Endothelial cell of umbilical vein (primary cell): ENCODE measurements around the gene C1orf35. TPM values are rescaled to one million over a fixed set of nuclear protein-coding genes. Genes with fewer than 3 reads are reported as not detected.

Experiments used
- BruUV-seq: library from RNA; stranded (reverse); fragments of 400-500 nt; replicated peaks from 2 replicates; lab custom pipeline; 2021; lab: Mats Ljungman, UMichigan
- CTCF ChIA-PET: fragments of 300-600, 350-600 bp; sonication (Branson Sonifier 250); formaldehyde crosslinking; loops from one replicate; lab custom pipeline; 2021; ENCODE audit warnings: antibody characterized with exemption, inconsistent platforms; lab: Charles Lee
- POLR2A ChIA-PET: fragments of 300-600, 350-600 bp; sonication (Branson Sonifier 250); formaldehyde crosslinking; loops from one replicate; lab custom pipeline; 2021; ENCODE audit warnings: antibody characterized with exemption, inconsistent platforms; lab: Charles Lee
- DNase-seq: peaks from one replicate; pipeline ENCODE4 v3.0.0-alpha.2; 2011; ENCODE audit warnings: low read depth, low spot score
- FAIRE-seq: peaks from 2 replicates; lab custom pipeline; 2011; peaks lifted over from hg19 to GRCh38; lab: Jason Lieb, UNC
- H2AFZ ChIP-seq: 2 replicates; pipeline ENCODE4 v1.6.0; 2012; ENCODE audit warnings: low read depth, low read length, control low read depth, inconsistent platforms
- H3K27ac ChIP-seq: 2 replicates; pipeline ENCODE4 v1.5.1; 2011; ENCODE audit warnings: low read depth, mild to moderate bottlenecking, control low read depth, low read length, moderate library complexity; ENCODE audit not compliant: insufficient read depth
- H3K27me3 ChIP-seq, 2 experiments: 2 replicates each; pipeline versions ENCODE4 v1.6.0 to v1.6.1; 2011; ENCODE audit warnings: low read length in 2 of 2, mixed read lengths in 1 of 2; ENCODE audit not compliant: control insufficient read depth in 2 of 2, insufficient read depth in 2 of 2
- H3K36me3 ChIP-seq, 2 experiments: 2 replicates in 1 of 2; 3 replicates in 1 of 2; pipeline ENCODE4 v1.5.1; 2011; ENCODE audit warnings: low read length in 2 of 2, mild to moderate bottlenecking in 1 of 2, moderate library complexity in 1 of 2; ENCODE audit not compliant: control insufficient read depth in 2 of 2, insufficient read depth in 2 of 2; ENCODE audit errors: extremely low read depth in 1 of 2
- H3K4me1 ChIP-seq: 3 replicates; pipeline ENCODE4 v1.5.1; 2011; ENCODE audit warnings: mild to moderate bottlenecking, low read length; ENCODE audit not compliant: control insufficient read depth, insufficient read depth; ENCODE audit errors: extremely low read depth
- H3K4me2 ChIP-seq: 2 replicates; pipeline ENCODE4 v1.6.1; 2011; ENCODE audit warnings: low read length, control low read depth, mixed read lengths; ENCODE audit not compliant: insufficient read depth
- H3K4me3 ChIP-seq, 3 experiments: fragments of 200-600 bp in 1 of 3; sonication (generic), shearing (Covaris generic) in 1 of 3; replicated peaks in 1 of 3; 2 replicates each; pipeline ENCODE4 v1.5.1; 2011 to 2016; ENCODE audit warnings: control low read depth in 3 of 3, low read length in 3 of 3, mild to moderate bottlenecking in 2 of 3, inconsistent platforms in 1 of 3, low read depth in 1 of 3, moderate library complexity in 1 of 3; ENCODE audit not compliant: insufficient read depth in 1 of 3
- H3K79me2 ChIP-seq: 2 replicates; pipeline ENCODE4 v1.6.0; 2012; ENCODE audit warnings: low read length, inconsistent platforms; ENCODE audit not compliant: control insufficient read depth, insufficient read depth
- H3K9ac ChIP-seq: replicated peaks from 2 replicates; pipeline ENCODE3; 2011; ENCODE audit warnings: low read length, control low read depth; ENCODE audit not compliant: insufficient read depth; ENCODE audit errors: extremely low read depth
- H3K9me1 ChIP-seq: replicated peaks from 3 replicates; pipeline ENCODE4 v1.6.0; 2011; ENCODE audit warnings: mild to moderate bottlenecking, low read length; ENCODE audit not compliant: control insufficient read depth, insufficient read depth; ENCODE audit errors: extremely low read depth
- H3K9me3 ChIP-seq: replicated peaks from 2 replicates; pipeline ENCODE4 v1.5.1; 2012; ENCODE audit warnings: low read length, inconsistent platforms; ENCODE audit not compliant: control insufficient read depth, insufficient read depth
- H4K20me1 ChIP-seq: replicated peaks from 2 replicates; pipeline ENCODE3; 2011; ENCODE audit warnings: mild to moderate bottlenecking, low read length; ENCODE audit not compliant: control insufficient read depth, insufficient read depth; ENCODE audit errors: extremely low read depth
- EZH2 ChIP-seq: IDR thresholded peaks from 2 replicates; pipeline ENCODE4 v1.6.1; 2012; ENCODE audit warnings: borderline replicate concordance, low read depth, mild to moderate bottlenecking, moderate library complexity, low read length, inconsistent platforms; ENCODE audit not compliant: severe bottlenecking
- GATA2 ChIP-seq: IDR thresholded peaks from 2 replicates; pipeline ENCODE4 v1.7.0; 2011; ENCODE audit warnings: low read depth, mild to moderate bottlenecking, moderate library complexity, mixed read lengths, low read length; ENCODE audit not compliant: insufficient read length, insufficient read depth
- JUN ChIP-seq: IDR thresholded peaks from 2 replicates; pipeline ENCODE4 v1.6.1; 2011; ENCODE audit warnings: borderline replicate concordance, low read depth; ENCODE audit not compliant: insufficient read length, insufficient read depth
- MYC ChIP-seq: IDR thresholded peaks from one replicate; pipeline ENCODE4 v1.6.1; 2011; ENCODE audit warnings: mild to moderate bottlenecking, low read depth, low read length
- POLR2A ChIP-seq: IDR thresholded peaks from 2 replicates; pipeline ENCODE4 v1.6.1; 2012; ENCODE audit warnings: low read depth, mild to moderate bottlenecking, control low read depth, low read length
- dilution Hi-C: fragments of 300-500 bp; cut with MboI; formaldehyde crosslinking; loops from one replicate; pipeline ENCODE4 v1.15.0; 2019; ENCODE audit warnings: low sequenced_read_pairs; ENCODE audit not compliant: extremely low pct_ligation_motif_present
- intact Hi-C: fragments of 100-400 bp; cut with micrococcal nuclease; formaldehyde crosslinking; loops from one replicate; pipeline ENCODE4 v1.10.0; 2022
- polyA plus RNA-seq, 4 experiments: library from polyadenylated mRNA; depleted of rRNA in 3 of 4; stranded (reverse) in 3 of 4; unstranded in 1 of 4; fragments of >200 nt; gene quantifications; 2 replicates each; pipeline versions ENCODE4 v1.2.1 to v1.2.3, GENCODE V29; 2011 to 2012; ENCODE audit warnings: missing spikeins in 1 of 4
- total RNA-seq: library from RNA; stranded (reverse); gene quantifications from 2 replicates; pipeline ENCODE4 v1.2.3, GENCODE V29; 2021
- TF ChIP-seq, protein P1 (sequence below), 2 donors: IDR thresholded peaks; 1 replicate in 1 of 2; 2 replicates in 1 of 2; pipeline ENCODE4 v1.5.1; 2011; ENCODE audit warnings: low read length in 2 of 2, mild to moderate bottlenecking in 2 of 2, moderate library complexity in 2 of 2, control low read depth in 1 of 2, inconsistent platforms in 1 of 2, low read depth in 1 of 2; ENCODE audit not compliant: insufficient read depth in 1 of 2; ENCODE audit errors: extremely low read depth in 1 of 2
- TF ChIP-seq, protein P2 (sequence below): IDR thresholded peaks from 2 replicates; pipeline ENCODE4 v1.6.1; 2011; ENCODE audit not compliant: insufficient read depth, insufficient read length

C1orf35 gene
- total and polyA plus RNA-seq, 2 donors (not counting 3 experiments of a cell fraction or from before 2014, with no cell fraction given) = 19.9 to 21.7 TPM

DNA sequence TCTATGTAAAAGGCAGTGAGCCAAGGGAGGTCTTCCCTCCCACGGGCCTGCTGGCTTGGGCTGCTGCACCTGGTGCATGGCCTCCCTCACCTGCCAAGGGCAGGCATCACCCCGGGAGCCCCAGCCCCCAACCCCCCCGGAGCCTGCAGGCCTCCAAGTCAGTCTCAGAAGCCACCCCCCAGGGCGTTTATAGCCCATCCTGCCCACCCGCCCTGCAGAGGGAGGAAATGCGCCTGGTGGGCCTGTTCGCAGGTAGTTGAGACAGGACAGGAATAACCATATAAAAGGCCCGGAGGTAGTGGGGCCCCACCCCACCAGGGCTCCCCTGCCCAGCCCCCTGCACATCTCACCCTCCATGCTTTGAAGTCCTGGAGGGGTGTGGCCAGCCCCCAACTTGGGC, 38.8 kb downstream of the C1orf35 start:
- Histone ChIP-seq H4K20me1 (no peaks in the 10 kb centered on the region), H3K4me3 (no peak overlapping the region), H3K9me3 (no peaks in the 10 kb centered on the region), H2AFZ (no peak overlapping the region), H3K4me2 (no peak overlapping the region), H3K27me3 (peaks cover 6 to 7% of the 10 kb centered on the region in 2 experiments), H3K79me2 (no peaks in the 10 kb centered on the region), H3K9me1 (no peaks in the 10 kb centered on the region), H3K4me1 (no peaks in the 10 kb centered on the region), H3K9ac (no peak overlapping the region), H3K27ac (no peak overlapping the region), H3K36me3 (no peaks in the 10 kb centered on the region)
- FAIRE-seq = no peak
- intact Hi-C loops (no loop called here), dilution Hi-C loops (no loop called here)
- ChIA-PET CTCF (no interaction called here), POLR2A (no interaction called here)
- no TSS peak for BruUV-seq
- no peak for TF ChIP-seq JUN
- TF ChIP-seq, protein P1, sequence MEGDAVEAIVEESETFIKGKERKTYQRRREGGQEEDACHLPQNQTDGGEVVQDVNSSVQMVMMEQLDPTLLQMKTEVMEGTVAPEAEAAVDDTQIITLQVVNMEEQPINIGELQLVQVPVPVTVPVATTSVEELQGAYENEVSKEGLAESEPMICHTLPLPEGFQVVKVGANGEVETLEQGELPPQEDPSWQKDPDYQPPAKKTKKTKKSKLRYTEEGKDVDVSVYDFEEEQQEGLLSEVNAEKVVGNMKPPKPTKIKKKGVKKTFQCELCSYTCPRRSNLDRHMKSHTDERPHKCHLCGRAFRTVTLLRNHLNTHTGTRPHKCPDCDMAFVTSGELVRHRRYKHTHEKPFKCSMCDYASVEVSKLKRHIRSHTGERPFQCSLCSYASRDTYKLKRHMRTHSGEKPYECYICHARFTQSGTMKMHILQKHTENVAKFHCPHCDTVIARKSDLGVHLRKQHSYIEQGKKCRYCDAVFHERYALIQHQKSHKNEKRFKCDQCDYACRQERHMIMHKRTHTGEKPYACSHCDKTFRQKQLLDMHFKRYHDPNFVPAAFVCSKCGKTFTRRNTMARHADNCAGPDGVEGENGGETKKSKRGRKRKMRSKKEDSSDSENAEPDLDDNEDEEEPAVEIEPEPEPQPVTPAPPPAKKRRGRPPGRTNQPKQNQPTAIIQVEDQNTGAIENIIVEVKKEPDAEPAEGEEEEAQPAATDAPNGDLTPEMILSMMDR (IDR thresholded peaks at IDR 0.05; ENCODE audit: extremely low read depth in 1 of 2, insufficient read depth in 1 of 2, low read depth in 1 of 2, low read length in 2 of 2) = no peak
- no peak for TF ChIP-seq EZH2
- DNase-seq = no peak

DNA sequence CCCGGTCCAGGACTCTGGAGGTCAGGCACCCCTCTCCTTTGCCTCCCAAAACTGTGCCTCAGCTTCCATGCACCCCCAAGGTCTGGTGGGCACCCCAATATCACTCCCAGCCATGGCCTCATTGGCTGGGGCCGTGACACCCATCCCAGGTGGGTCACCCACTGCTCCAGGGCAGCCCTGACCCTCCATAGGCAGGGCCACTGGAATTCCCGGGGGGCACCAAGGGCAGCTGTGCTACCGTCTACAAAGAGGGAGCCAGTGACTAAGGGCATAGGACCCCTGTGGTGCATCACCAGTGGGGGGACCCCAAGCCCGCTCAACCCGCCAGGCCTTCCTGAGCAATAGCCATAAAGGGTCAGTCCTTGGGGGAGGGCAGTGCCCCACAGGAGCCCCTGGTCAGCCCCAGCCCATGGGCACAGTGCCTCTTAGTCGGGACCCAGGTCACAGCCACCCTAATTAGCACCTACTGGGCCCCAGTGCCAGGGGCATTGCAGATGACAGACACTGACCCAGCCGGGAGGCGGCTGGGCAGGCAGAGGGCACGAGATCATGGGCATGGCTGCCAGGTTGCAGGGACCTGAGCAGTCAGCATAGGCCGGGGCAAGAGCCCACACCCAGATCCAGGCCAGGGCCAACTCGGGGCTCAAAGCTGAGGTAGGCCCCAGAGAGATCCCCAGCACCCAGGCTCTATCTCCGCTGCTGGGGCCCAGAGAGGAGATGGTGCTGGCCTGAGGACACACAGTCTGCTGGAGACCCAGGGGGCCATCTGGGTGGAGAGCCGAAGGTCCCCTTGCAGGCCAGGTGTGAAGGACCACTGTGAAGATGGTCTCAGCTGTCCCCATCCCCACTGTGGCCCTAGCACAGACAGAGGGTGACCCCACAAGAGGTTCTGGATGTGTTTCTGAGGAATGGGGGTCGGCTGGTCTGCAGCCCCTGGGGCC, 39.6 kb downstream of the C1orf35 start:
- no peak for TF ChIP-seq POLR2A
- TF ChIP-seq, protein P1 (IDR thresholded peaks at IDR 0.05; ENCODE audit: extremely low read depth in 1 of 2, insufficient read depth in 1 of 2, low read depth in 1 of 2, low read length in 2 of 2) = no peak
- TF ChIP-seq MYC = no peak
- TF ChIP-seq EZH2 = no peak
- TF ChIP-seq JUN = no peak
- TF ChIP-seq, protein P2, sequence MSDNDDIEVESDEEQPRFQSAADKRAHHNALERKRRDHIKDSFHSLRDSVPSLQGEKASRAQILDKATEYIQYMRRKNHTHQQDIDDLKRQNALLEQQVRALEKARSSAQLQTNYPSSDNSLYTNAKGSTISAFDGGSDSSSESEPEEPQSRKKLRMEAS = no peak
- TF ChIP-seq GATA2 = no peak
- Histone ChIP-seq H3K79me2 (no peaks in the 10 kb centered on the region), H3K9me3 (no peaks in the 10 kb centered on the region), H3K9ac (no peak overlapping the region), H3K27ac (no peak overlapping the region), H3K4me1 (no peaks in the 10 kb centered on the region), H3K36me3 (no peaks in the 10 kb centered on the region), H3K4me2 (no peak overlapping the region), H3K27me3 (peaks cover 12 to 14% of the 10 kb centered on the region in 2 experiments), H2AFZ (no peak overlapping the region), H4K20me1 (no peaks in the 10 kb centered on the region), H3K9me1 (no peaks in the 10 kb centered on the region), H3K4me3 (no peak overlapping the region)
- ChIA-PET CTCF (no interaction called here), POLR2A (no interaction called here)
- FAIRE-seq = no peak
- intact Hi-C loops = no loop called here
- dilution Hi-C loops = no loop called here
- DNase-seq = no peak
- no TSS peak for BruUV-seq
